AG09309 (cell line): ENCODE results near the gene SGCE.

Experiments
- DNase-seq: peaks from one replicate; pipeline ENCODE4 v3.0.0-alpha.2; 2010; ENCODE audit warnings: low read depth
- H3K4me3 ChIP-seq: 2 replicates; pipeline ENCODE4 v1.5.1; 2011; ENCODE audit warnings: mild to moderate bottlenecking, low read depth, low read length, moderate library complexity; ENCODE audit not compliant: control insufficient read depth
- TF ChIP-seq, protein P1 (sequence below): IDR thresholded peaks from 2 replicates; pipeline ENCODE4 v1.5.1; 2011; ENCODE audit warnings: mild to moderate bottlenecking, low read depth, low read length, inconsistent platforms; ENCODE audit not compliant: insufficient read depth, control insufficient read depth; ENCODE audit errors: missing control alignments

SGCE gene

DNA sequence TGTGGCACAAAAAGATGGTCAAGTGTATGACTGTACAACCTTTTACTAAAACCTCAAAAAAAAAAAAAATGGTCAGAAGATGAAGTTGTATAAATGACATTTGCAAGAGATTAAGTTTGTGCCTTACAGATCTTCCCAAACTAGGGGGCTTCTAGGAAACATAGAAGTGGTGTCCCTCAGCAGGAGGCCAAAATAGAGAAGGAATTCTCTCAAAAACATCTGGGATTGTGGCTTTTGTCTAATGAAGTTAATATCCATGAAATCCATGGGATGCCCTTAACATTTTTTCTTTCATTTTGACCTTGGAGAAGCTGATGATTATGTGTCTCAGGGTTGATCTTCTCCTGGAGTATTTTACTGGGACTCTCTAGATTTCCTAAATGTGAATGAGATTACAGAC is 84.1 kb downstream of the SGCE start:
- DNase-seq = no peak
- no peak overlapping the region for H3K4me3 ChIP-seq
- TF ChIP-seq, protein P1, sequence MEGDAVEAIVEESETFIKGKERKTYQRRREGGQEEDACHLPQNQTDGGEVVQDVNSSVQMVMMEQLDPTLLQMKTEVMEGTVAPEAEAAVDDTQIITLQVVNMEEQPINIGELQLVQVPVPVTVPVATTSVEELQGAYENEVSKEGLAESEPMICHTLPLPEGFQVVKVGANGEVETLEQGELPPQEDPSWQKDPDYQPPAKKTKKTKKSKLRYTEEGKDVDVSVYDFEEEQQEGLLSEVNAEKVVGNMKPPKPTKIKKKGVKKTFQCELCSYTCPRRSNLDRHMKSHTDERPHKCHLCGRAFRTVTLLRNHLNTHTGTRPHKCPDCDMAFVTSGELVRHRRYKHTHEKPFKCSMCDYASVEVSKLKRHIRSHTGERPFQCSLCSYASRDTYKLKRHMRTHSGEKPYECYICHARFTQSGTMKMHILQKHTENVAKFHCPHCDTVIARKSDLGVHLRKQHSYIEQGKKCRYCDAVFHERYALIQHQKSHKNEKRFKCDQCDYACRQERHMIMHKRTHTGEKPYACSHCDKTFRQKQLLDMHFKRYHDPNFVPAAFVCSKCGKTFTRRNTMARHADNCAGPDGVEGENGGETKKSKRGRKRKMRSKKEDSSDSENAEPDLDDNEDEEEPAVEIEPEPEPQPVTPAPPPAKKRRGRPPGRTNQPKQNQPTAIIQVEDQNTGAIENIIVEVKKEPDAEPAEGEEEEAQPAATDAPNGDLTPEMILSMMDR = no peak

DNA sequence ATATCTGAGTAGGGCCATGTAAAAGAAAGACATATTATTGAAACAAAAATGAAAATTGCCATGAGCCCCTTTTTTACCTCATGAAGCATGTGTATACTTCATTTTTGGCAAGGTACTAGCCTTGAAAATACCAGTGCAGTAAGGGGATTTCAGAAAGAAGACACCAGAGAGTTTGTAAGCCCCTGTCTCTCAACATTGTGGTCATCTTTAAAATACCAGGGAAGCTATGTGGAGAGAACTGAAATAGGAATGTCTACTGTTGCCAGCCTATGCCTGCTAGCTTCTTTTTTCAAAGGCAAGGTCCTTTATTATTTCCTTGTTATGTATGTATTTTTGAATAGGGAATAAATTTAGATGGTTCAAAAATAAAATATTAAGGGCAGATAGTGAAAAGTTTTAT is 88.5 kb downstream of the SGCE start:
- no peak for DNase-seq
- TF ChIP-seq, protein P1 = no peak
- no peak overlapping the region for H3K4me3 ChIP-seq

DNA sequence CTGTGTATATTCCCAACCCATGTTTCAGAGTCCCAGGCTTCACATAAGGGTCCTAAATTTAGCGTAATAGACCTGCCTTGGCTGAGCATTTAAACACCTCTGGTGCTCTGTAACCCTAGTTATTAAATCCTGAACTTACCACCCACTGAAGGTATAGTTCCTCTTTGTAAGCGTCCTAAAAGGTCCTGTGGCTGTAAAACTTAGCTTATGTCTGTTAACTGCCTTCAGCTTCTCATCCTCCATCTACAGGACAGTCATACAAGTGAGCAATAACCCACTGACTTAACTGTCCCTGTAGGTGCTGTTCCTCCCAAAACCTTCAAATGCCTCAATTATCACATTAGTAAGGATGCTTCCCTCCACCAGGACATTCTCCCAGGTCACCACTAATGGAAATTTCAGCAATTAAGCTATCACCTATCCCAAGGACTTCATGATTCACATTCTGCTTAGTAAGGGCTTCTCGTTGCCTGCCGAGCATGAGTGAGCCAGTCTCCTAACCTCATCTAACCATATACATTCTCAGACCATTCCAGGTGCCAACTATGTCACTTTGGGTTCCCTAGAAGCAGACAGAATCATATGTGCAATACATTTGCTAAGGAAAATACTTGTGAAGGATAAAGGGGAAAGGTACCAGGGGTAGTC is 90.6 kb downstream of the SGCE start:
- H3K4me3 ChIP-seq = no peak overlapping the region
- no peak for DNase-seq
- TF ChIP-seq, protein P1 = no peak

DNA sequence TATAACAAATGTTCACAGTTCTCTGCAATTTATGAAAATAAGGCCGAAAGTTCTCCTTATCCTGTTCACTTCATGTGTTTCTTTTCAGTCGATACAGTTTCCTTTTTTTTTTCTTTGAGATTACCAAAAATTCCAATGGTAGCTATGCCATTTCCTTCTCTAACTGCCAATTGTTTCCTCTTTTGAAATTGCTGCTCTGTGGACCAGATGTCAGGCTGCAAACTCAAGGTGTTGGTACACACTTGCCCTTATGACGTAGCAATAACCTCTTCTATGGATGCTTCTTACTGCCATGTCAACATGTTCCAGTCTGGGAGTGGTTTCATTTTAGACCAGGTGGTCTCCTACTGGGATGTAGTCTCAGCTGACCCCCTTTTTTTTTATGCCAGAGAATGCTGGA is 93.4 kb downstream of the SGCE start:
- TF ChIP-seq, protein P1 = no peak
- no peak overlapping the region for H3K4me3 ChIP-seq
- DNase-seq = no peak

DNA sequence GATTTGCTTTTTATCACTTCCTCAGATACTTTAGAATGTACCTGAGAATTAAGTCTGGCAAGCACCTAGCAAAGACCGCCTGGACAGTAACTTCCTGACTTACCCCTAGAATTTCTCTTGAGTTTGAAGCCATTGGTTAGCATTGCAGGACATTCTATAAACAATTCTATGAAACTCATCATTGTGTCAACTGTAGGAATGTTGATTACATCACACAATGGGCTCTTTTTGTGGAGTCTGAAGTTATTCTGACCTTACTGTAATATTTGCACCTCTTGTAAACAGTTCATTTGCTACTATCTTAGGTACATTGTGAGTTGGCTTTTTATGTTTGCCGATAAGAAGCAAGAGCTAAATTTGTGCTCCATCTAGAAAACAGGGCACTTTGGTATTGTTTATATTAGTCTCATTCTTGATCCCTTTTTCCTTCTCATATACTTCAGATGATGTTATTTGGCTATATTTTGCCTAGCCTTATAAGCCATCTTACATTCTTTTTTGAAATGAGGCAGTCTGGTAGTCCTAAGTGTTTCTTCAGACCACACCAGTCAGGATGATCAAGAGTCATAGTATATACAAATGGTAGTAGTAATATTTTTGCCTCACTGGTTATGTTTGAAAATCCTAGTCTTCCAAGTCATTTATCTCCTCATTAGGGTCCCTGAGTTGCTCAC is 94.0 kb downstream of the SGCE start:
- TF ChIP-seq, protein P1 = no peak
- no peak for DNase-seq
- H3K4me3 ChIP-seq = no peak overlapping the region

DNA sequence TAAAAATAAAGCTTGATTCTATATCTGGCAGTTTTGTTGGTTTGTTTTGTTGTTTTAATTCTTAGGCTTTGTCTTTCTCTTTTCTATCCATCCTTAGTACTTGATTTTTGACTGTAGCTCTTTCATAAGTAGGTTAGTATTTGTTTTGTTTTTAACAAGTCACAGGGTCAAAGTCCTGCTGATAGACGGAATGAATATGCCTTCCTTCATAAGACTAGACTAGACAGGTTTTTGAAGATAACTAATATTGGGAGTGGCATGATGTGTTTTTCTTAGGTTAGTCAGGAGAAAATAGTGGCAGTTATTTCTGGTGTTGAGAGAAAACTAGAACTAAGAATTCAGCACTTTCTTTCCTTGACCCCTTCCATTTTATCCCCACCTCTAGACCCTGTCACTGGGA is 96.0 kb downstream of the SGCE start:
- DNase-seq = no peak
- H3K4me3 ChIP-seq = no peak overlapping the region
- TF ChIP-seq, protein P1 = no peak

DNA sequence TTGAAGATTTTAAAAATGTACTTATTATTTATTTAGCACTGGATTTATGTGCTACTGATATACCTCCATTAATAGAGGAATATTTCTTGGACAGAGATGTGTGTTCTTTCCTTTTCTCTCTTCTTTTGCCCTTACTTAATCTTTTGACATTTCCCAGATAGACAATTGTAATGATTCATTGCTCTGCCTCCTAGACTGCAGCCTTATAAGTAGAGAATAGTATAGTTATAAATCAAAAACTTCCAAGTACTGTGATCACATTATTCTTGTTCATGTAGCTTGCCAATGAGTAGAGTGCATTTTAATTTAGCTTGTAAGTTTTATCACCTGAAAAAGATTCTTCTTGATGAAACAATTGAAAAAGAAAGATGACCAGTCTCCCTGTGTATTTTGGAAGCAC is 98.7 kb downstream of the SGCE start:
- H3K4me3 ChIP-seq = no peak overlapping the region
- DNase-seq = no peak
- TF ChIP-seq, protein P1 = no peak
